SU-DHL-6 (cell line): ENCODE measurements around the gene DUSP14.

Experiments
- CTCF ChIP-seq: fragments of 200-600 bp; sonication (generic); IDR thresholded peaks from one replicate; pipeline ENCODE4 v1.5.1; 2017; ENCODE audit warnings: antibody characterized with exemption, mild to moderate bottlenecking, low read length, moderate library complexity; ENCODE audit not compliant: insufficient read depth, poor library complexity, severe bottlenecking
- EZH2phosphoT487 ChIP-seq: fragments of 200-600 bp; sonication (generic), shearing (Covaris generic); conservative IDR thresholded peaks from 2 replicates; pipeline ENCODE4 v1.6.1; 2018; ENCODE audit warnings: mild to moderate bottlenecking, antibody characterized with exemption, low read length, moderate library complexity, mixed read lengths

GRCh38 chr17:37527249-37527851 lies 37.7 kb downstream of the DUSP14 start:
- TF ChIP-seq CTCF = peak; percentile 60
- TF ChIP-seq EZH2phosphoT487 = no peak
